GM18508 (cell line): ENCODE measurements around the gene MAMDC4.
"Not testable (repeated sequence)": the region's sequence is repeated elsewhere in the genome, so short reads cannot be mapped to it uniquely, and the experiment has no call there.

Experiments
- ATAC-seq: cut with Tn5 transposase; IDR thresholded peaks from one replicate; pipeline ENCODE4 v1.9.1; 2021; ENCODE audit warnings: moderate number of reproducible peaks; ENCODE audit not compliant: insufficient read depth, unreplicated experiment

MAMDC4 gene

GRCh38 chr9:136824496-136825225 is 27.5 kb upstream of the MAMDC4 start:
- ATAC-seq = no peak

DNA sequence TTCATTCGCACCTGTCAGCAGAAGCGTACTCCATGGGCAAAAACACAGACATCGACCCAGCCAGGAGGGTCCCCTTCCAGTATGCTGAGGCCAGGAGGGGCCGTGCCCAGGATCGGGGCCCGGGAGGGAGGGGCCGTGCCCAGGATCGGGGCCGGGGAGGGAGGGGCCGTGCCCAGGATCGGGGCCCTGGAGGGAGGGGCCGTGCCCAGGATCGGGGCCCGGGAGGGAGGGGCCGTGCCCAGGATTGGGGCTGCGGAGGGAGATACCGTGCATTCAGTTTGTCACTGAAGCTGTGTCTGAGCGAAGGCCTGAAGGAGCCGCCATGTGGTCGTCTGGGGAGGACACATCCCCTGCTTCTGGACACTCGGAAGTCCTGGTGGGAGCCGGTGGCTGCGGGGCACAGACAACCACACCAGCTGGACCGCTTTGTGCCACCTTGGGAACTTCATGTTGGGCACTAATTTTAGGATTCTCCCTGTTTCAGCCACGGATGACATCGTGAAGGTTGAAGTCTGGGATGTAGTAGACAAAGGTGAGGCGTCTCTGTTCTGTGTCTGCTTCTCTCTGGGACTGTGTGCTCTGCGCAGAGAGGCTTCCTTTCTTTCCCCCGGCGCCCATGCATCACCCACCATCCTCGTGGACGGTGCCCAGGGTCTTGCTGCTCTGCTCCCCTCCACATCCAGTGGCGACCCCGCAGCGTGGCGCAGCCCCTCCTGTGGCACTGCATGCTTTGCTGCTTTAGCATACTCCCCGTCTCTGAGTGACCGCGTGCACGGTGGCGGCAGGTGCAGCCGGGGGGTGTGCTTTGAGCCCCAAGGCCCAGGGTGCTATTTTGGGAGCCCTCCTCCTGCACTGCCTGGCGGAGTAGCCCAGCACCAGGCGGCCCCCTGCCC is 26.6 kb upstream of the MAMDC4 start:
- no peak for ATAC-seq

GRCh38 chr9:136826188-136826541 is 26.0 kb upstream of the MAMDC4 start:
- ATAC-seq = no peak

- ATAC-seq = no peak
Observed at GRCh38 chr9:136826703-136827582, 25.2 kb upstream of the MAMDC4 start.

DNA sequence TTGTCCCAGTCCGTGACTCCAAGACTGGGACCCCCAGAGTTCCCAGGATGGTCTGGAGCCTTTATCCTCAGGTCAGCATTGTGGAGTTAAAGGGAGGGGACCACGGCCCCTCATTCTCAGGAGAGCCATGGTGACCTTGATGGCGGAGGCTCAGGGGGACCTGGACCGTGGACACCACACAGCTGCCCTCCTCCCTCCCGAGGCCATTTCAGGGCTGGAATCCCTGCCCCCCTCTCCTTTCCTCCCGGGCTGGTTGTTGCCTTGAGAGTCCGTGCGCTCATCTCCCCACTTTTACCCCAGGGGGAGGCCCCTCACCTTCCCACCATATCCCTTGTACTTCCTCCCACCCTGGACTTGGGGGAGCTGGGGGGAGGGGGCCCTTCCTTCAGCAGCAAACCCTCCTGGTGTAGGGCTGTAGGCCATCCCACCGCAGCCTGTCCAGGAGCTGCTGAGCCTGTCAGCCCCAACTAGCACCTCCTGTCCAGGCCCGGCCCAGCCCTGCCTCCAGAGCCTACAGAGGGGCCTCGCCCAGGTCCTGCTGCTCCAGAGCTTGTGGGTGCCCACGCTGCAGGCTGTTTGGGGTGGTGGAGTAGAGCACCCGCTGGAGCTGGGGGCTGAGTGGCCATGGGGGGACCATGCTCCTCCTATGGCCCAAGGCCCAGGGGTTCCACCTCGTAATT is 24.2 kb upstream of the MAMDC4 start:
- ATAC-seq = no peak

DNA sequence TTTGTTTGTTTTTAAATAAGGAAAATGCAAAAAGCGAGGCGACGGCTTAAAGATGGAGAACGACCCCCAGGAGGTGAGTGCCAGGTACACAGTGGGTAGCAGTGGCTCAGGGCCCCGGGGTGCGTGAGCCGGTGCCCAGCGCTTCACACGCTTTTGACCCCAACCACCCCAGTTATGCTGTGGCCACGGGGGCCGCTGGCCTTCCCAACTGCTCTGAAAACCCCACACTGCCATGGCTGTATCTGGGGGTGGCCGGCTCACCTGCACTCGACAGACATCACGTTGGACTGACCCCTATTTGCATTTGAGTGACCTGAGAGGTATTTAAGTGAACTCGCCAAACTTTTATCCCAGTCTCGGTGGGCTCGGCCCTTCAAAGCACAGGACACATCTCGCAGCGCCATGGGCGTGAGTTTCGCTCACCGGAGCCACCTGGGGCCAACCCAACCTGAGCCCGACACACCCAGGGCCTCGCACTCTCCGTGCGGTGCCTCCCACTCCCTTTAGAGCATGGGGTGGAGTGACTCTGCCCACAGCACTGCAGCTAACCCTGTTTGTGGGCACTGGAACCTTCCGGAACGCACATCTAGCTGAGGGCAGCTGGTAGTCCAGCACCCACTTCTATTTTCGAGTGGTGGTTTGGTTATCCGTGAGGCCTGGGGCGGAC is 23.5 kb upstream of the MAMDC4 start:
- ATAC-seq = no peak

DNA sequence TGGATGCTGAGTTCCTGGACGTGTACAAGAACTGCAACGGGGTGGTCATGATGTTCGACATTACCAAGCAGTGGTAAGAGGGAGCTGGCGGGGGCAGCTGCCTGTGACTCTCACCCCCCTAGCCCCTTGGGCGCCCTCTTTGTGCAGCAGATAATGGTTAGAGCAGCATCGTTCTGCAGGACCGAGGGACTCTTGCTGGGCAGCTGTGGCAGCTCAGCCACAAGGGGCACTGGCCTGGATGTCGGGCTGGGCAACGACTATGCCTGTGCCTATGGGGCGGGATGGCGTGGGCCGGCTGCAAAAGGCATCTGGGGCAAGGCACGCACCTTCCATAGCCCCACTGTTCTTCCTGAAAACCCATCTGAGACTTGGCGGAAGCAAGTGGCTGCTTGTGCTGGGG is 22.7 kb upstream of the MAMDC4 start:
- no peak for ATAC-seq

DNA sequence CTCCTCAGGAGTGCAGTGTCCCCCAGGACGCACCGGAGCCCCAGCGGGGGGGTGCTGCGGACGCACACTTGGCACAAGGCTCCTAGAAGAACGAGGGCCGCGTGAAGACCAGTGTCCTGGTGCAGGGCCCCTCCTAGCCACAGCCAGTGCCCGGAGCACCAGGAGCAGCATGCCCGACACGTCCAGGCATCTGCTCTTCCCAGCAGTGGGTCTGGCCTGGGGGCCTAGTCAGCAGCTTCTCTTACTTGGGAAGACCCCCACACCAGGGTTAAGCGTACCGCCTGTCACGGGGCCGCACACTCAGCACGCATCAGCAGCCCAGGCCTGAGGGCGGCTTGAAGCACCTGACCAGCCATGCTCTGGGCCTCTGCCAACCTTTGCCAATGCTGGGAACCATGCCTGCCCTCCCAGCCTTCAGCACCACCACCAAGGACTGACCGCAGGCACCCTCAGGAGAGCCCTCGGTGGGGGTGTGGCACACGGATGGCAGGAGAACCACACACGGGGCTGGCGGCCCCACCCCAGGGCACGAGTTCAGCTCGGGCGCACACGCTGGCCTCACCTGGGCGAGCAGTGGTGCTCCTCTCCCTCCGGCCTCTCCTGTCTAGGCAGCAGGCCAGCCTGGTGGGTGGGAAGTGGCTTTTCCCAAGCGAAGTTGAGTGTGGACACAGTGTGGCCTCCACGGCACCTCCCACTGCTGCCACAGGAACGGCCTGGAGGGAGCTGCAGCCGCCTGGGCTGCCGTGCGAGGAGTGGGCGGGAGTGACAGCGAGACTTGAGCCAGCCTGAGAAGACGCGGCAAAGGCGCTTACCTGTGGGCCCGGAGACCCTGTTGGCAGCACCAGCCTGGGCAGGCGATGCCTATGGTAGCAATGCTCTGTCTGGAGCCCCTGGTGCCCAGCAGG is 21.9 kb upstream of the MAMDC4 start:
- no peak for ATAC-seq

DNA sequence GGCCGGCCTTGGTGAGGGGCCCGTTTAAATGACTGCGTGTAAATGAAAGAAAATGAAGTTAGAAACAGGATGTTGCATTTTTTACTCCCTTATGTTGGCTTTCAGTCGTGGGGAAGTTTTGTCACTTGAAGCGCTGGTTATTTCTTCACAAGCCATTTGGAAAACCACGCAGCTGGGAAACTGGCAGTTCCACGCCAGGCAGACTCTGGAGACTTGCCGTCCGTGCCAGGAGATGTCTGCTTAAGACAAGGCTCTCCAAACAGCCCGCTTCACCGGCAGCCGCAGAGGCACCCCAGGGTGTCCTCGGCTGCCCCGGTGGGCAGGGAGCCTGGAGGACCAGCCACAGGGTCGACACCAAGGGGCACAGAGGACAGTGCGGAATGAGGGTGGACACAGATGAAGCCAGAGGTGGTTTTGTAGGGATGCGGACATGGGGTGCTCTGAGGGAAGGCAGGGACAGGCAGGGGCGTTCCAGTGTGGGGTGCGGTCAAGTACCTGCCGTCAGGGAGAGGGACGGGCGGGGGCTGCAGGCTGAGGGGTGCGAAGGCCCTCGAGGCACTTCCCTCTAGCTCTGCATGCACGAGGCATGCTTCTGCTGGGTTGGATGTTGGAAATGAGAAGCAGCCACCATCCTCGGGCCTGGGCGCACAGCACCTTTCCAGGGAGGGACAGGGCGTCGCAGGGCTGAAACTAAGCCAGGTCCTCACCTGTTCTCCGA is 21.0 kb upstream of the MAMDC4 start:
- no peak for ATAC-seq

GRCh38 chr9:136831720-136832104 is 20.4 kb upstream of the MAMDC4 start:
- ATAC-seq = no peak

- ATAC-seq = no peak
Observed at GRCh38 chr9:136832581-136832980, 19.6 kb upstream of the MAMDC4 start.

DNA sequence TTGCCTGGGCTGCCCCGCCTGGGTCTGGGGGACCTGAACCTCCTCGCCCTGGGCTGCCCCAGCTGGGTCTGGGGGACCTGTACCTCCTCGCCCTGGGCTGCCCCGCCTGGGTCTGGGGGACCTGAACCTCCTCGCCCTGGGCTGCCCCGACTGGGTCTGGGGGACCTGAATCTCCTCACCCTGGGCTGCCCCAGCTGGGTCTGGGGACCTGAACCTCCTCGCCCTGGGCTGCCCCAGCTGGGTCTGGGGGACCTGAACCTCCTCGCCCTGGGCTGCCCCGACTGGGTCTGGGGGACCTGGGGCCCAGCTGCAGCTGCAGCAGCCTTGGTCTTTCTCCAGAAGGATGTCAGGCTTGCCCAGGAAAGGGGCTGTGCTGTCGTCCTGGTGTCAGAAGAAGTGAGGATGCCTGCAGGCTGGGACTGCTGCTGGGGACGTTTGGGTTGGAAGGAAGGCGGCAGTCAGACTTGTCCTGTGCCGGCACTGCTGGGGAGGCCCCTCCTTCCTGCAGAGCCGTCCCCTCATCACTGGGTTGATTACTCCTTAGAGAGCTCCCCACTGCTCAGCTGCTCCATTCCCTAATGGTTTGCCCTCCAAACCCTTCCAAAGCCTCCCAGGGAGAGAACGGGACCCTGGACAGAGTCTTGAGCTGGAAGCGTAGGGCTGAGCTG is 18.6 kb upstream of the MAMDC4 start:
- ATAC-seq = not testable (repeated sequence)

GRCh38 chr9:136835162-136835931 is 16.8 kb upstream of the MAMDC4 start:
- ATAC-seq = no peak

- ATAC-seq = no peak
Observed at GRCh38 chr9:136835932-136836904, 15.9 kb upstream of the MAMDC4 start.

DNA sequence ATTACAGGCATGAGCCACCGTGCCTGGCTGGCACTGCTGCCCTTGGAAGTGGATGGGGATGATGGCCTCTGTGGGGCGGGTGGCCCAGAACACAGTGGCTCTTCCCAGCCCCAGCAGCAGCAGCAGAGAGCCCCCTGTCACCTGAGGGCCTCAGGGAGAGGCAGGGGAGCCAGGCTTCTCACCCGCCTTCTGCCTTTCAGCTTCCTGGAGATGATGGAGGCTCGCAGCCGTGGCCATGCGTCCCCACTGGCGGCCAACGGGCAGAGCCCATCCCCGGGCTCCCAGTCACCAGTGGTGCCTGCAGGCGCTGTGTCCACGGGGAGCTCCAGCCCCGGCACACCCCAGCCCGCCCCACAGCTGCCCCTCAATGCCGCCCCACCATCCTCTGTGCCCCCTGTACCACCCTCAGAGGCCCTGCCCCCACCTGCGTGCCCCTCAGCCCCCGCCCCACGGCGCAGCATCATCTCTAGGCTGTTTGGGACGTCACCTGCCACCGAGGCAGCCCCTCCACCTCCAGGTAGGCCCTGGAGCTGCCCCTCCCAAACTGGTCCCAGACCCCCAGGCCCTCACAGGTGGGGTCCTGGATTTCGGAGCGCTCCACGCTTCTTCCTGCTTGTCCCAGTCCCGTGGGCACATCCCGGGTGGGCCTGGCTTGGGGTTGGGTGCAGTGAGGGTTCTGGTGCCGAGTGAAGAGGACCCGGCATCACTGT is 14.8 kb upstream of the MAMDC4 start:
- ATAC-seq = no peak
